ENCODE measurements around the gene CHD5. TPM values are rescaled to one million over a fixed set of nuclear protein-coding genes. Genes with fewer than 3 reads are reported as not detected.

The CHD5 gene
- total RNA-seq, 4 donors from 2014 or later = 0.38 to 0.62 TPM; not detected in 2

DNA sequence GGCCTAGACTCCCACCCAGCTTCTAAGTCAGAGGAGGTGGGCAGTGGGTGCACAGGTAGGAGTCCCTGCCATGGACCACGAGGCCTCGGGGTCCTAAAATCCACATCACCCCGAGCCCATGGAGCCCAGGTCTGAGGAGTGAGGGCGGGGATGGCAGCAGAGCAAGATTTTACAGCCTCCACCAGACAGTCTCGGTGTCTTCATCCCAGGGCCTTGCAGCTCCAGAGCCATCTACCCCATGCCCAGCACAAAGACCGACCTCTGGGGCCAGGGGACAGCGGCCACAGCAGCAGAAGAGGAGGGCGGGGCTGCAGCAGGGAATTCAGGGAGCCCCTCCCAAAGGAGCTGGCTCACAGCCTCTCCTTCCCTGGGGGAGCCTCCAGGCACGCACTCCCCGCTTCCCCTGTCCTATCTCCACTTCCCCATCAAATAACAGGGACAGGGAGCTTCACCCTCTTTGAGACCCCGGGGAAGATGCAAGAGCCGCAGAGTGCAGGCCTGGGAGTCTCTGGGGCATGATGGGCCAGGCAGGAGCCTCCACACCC is 14.6 kb downstream of the CHD5 start:
- Histone ChIP-seq H3K36me3 (no peaks in the 10 kb centered on the region), H3K9me3 (no peaks in the 10 kb centered on the region), H3K27me3 (peaks cover 0 to 99% (median 4%) of the 10 kb centered on the region in 4 donors), H3K27ac (no peak overlapping the region), H3K4me1 (peaks cover 0 to 5% (median 0%) of the 10 kb centered on the region in 3 donors), H3K4me3 (no peak overlapping the region)
- WGBS, 2 donors = 80 to 90% methylated on average over 2 of the region's 12 CpGs
- no peak for TF ChIP-seq POLR2A (IDR thresholded peaks at IDR 0.05)
- TF ChIP-seq, protein P1, sequence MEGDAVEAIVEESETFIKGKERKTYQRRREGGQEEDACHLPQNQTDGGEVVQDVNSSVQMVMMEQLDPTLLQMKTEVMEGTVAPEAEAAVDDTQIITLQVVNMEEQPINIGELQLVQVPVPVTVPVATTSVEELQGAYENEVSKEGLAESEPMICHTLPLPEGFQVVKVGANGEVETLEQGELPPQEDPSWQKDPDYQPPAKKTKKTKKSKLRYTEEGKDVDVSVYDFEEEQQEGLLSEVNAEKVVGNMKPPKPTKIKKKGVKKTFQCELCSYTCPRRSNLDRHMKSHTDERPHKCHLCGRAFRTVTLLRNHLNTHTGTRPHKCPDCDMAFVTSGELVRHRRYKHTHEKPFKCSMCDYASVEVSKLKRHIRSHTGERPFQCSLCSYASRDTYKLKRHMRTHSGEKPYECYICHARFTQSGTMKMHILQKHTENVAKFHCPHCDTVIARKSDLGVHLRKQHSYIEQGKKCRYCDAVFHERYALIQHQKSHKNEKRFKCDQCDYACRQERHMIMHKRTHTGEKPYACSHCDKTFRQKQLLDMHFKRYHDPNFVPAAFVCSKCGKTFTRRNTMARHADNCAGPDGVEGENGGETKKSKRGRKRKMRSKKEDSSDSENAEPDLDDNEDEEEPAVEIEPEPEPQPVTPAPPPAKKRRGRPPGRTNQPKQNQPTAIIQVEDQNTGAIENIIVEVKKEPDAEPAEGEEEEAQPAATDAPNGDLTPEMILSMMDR (IDR thresholded peaks at IDR 0.05) = no peak
- intact Hi-C loops (cut with DNase I) = no loop called here
- no peak for DNase-seq

GRCh38 chr1:6165027-6165426 is 15.1 kb downstream of the CHD5 start:
- H3K9me3 ChIP-seq = no peaks in the 10 kb centered on the region
- H3K27me3 ChIP-seq = peaks cover 0 to 97% (median 4%) of the 10 kb centered on the region in 4 donors
- intact Hi-C loops (cut with DNase I) = no loop called here
- TF ChIP-seq, protein P1 (IDR thresholded peaks at IDR 0.05) = no peak
- TF ChIP-seq POLR2A (IDR thresholded peaks at IDR 0.05) = no peak
- no peaks in the 10 kb centered on the region for H3K36me3 ChIP-seq
- H3K27ac ChIP-seq = no peak overlapping the region
- peaks cover 0 to 4% (median 0%) of the 10 kb centered on the region in 3 donors for H3K4me1 ChIP-seq
- H3K4me3 ChIP-seq = no peak overlapping the region
- DNase-seq = no peak
- 72 to 80% methylated on average over 4 to 7 of the region's 7 CpGs for WGBS, 2 donors

- H3K27me3 ChIP-seq = peaks cover 0 to 97% (median 4%) of the 10 kb centered on the region in 4 donors
Observed at GRCh38 chr1:6163973-6164617, 16.0 kb downstream of the CHD5 start.

DNA sequence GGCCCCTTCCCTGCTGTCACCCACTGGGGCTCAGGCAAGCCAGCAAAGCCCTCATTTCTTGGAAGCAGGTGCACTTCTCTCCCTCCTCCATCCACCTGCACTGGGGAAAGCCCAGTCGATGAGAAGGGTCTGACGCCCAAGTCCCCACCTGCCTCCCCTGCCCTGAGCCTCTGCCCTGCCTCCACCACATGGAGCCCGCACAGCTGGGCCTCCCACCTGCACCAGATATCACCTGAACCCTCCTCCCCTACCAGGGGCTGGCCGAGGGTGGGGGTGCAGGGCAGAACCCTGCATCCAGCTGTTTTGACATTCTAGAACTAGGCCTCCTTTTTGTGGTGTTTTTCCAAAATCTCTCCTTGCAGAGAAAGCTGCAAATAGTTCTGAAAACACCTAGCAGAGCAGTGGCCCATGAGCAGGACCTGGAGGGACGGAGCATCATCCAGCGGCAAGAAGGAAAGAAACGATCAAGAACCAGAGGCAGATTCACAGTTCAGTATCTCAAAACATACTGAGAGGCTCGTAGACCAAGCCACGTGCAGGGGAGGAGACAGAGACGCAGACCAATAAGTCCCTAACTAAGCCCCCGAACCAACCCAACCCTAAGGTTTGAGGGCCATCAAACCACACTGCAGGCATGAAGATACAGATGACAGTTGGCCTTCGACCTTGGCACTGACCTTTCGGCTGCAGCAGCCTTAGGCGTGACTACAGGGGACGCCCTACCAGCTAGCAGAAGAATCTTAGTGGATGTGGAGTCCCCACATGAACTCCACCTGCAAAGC is 16.7 kb downstream of the CHD5 start:
- Histone ChIP-seq H3K9me3 (no peaks in the 10 kb centered on the region), H3K4me1 (peaks cover 0 to 5% (median 0%) of the 10 kb centered on the region in 3 donors), H3K4me3 (no peak overlapping the region), H3K27ac (no peak overlapping the region), H3K36me3 (no peaks in the 10 kb centered on the region), H3K27me3 (peaks cover 0 to 92% (median 4%) of the 10 kb centered on the region in 4 donors)
- 60 to 75% methylated on average over 2 to 12 of the region's 15 CpGs for WGBS, 2 donors
- intact Hi-C loops (cut with DNase I) = no loop called here
- no peak for DNase-seq
- TF ChIP-seq POLR2A (IDR thresholded peaks at IDR 0.05) = no peak
- TF ChIP-seq, protein P1 (IDR thresholded peaks at IDR 0.05) = no peak

More at GRCh38 chr1:6163973-6164617, 16.0 kb downstream of the CHD5 start:
- Histone ChIP-seq H3K27ac (no peak overlapping the region), H3K9me3 (no peaks in the 10 kb centered on the region), H3K4me3 (no peak overlapping the region), H3K36me3 (no peaks in the 10 kb centered on the region), H3K4me1 (peaks cover 0 to 4% (median 0%) of the 10 kb centered on the region in 3 donors)
- DNase-seq = no peak
- intact Hi-C loops (cut with DNase I) = no loop called here
- TF ChIP-seq, protein P1 (IDR thresholded peaks at IDR 0.05) = no peak
- TF ChIP-seq POLR2A (IDR thresholded peaks at IDR 0.05) = no peak
- WGBS, 2 donors = 67 to 75% methylated on average over 16 to 17 of the region's 19 CpGs

DNA sequence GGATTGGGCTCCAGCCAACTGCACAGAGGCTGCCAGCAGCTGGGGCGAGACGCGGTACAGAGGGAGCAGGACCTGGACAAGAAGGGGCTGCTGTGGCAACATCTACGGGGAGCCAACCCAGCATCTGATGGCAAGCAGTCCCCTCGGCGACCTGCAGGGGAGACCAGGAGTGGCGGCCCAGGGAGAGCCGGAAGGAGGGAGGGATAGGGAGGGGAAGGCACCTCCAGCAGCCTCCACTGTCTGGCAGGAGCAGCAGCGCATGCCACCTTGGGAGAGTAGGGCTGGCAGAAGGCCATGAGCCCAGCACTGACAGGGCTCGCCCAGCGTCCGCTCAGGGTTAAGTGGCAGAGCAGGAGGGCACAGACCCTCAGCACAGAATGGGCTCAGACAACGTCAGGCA is 17.3 kb downstream of the CHD5 start:
- Histone ChIP-seq H3K27me3 (peaks cover 0 to 91% (median 4%) of the 10 kb centered on the region in 4 donors), H3K4me1 (peaks cover 0 to 11% (median 0%) of the 10 kb centered on the region in 3 donors), H3K36me3 (no peaks in the 10 kb centered on the region), H3K27ac (no peak overlapping the region), H3K4me3 (no peak overlapping the region), H3K9me3 (no peaks in the 10 kb centered on the region)
- no peak for DNase-seq
- TF ChIP-seq POLR2A (IDR thresholded peaks at IDR 0.05) = no peak
- TF ChIP-seq, protein P1 (IDR thresholded peaks at IDR 0.05) = peak in 1 of 6 experiments; percentile 10
- WGBS, 2 donors = 53 to 58% methylated on average over 10 to 13 of the region's 13 CpGs
- intact Hi-C loops (cut with DNase I) = no loop called here

All from esophagus squamous epithelium (tissue), 5 donors.